GM18517 (cell line): Measurements from ENCODE around the gene GRAPL.
"Not testable (repeated sequence)": the region's sequence is repeated elsewhere in the genome, so short reads cannot be mapped to it uniquely, and the experiment has no call there.

Experiments
- ATAC-seq: cut with Tn5 transposase; IDR thresholded peaks from one replicate; pipeline ENCODE4 v1.9.1; 2021; ENCODE audit warnings: mild to moderate bottlenecking, moderate library complexity; ENCODE audit not compliant: unreplicated experiment

Gene GRAPL

DNA sequence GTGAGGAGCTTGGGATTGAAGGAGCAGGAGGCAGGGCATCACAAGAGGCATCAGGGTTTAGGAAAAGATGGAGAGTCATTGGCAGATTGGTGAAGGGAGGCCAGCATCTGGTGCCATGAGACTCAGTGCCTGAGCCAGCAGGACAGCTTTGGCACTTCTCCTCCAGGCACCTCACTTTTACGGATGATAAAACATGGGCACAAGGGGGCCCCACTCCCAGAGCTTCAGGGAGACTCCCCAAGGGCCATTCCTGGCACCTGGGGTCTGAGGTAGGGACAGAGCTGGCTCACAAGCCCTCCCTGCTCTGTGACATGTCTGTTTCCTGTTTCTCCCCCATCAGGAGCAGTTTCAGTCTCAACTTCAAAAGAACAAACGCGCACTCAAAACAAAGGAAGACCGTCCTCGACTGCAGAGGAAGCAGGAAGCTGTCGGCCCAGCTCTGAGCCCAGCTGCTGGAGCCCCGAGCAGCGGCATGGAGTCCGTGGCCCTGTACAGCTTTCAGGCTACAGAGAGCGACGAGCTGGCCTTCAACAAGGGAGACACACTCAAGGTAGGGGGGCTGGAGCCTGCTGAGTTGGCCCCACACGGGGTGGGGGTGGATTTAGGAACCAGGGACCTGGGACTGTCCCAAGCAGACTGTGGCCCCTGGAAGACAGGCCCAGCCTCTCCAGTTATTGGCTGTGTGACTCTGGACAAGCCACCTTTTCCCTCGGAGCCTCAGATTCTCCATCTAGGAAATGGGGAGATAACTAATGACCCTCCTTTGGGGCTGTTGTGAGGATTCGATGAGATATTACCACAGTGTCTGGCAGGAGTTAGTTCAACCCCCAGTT is at the start of gene GRAPL:
Gene GRAPL, plus strand, starts transcription at position 442 of the 833 bp plus-strand sequence. Its CDS starts 31 bp downstream, at position 473.
- not testable (repeated sequence) for ATAC-seq

DNA sequence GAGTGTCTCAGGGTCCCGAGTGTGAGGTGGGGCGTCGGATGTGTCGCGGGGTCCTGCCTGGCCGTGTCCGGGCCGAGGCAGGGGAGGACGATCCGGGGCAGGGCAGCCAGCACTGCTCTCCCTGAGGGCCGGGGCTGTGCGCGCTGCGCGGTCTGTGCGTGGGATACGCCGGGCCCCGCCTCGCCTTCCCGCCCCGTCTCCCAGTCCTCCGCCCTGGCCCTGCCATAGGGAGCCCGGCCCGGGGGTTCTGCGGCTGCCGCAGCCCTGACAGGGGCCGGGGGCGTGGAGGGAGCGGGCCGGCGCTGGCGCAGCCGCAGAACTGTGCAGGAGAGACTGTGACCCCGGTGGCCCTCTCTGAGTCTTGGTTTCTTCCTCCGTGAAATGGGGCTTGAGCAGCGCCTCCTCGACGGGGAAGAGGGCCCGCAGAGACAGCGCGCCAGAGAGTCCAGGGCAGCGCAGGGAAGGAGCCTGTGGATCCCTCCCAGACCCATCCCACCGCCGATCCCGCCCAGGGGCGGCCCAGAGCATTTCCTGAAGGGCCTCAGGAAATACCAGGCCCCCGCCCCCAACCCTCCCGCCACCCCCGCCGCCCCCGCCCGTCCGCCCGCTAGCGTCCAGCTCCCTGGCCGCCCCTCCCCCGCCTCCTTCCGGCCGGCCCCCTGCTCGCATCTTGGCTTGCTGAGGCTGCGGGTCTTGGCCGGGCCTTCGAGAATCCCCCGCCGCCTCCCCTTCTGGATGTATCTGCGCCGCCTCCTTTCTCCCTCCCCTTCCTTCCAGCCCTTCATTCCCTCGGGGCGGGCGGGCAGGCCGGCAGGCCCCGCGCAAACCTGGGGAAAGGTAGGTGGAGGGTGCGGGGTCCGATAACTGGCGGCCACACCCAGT is 38.3 kb upstream of the GRAPL start:
- ATAC-seq = not testable (repeated sequence)

DNA sequence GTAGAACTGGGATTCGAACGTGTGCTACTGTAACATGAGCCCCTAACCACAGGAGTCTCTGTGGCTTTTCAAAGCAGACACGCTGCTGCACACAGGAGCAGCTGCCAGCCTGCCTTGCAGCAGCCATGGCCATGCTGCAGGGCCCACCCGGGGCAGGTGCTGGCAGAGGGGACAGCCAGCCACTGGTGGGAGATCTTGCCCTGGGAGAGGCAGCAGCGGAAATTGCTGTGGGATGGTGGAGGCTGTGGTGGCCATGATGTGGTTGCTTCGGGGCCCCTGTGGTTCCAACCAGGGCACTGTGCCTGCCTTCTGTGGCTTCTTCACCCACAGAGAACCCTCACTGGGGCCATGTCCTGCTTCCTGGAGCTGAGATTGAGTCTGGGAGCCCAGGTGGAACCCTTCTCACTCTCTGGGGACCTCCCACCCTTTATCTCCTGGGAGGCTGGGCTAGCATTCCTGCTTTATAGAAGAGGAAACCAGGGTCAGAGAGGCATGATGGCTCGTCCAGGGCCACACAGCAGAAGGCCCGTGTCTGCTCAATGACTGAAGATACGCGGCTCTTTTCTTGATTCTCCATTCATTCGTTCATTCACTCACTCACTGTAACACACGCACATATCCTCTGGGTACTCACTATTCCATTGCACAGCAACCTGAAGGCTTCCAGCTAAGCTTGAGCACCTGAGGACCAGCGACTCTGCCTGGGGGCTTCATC is 37.2 kb upstream of the GRAPL start:
- not testable (repeated sequence) for ATAC-seq

DNA sequence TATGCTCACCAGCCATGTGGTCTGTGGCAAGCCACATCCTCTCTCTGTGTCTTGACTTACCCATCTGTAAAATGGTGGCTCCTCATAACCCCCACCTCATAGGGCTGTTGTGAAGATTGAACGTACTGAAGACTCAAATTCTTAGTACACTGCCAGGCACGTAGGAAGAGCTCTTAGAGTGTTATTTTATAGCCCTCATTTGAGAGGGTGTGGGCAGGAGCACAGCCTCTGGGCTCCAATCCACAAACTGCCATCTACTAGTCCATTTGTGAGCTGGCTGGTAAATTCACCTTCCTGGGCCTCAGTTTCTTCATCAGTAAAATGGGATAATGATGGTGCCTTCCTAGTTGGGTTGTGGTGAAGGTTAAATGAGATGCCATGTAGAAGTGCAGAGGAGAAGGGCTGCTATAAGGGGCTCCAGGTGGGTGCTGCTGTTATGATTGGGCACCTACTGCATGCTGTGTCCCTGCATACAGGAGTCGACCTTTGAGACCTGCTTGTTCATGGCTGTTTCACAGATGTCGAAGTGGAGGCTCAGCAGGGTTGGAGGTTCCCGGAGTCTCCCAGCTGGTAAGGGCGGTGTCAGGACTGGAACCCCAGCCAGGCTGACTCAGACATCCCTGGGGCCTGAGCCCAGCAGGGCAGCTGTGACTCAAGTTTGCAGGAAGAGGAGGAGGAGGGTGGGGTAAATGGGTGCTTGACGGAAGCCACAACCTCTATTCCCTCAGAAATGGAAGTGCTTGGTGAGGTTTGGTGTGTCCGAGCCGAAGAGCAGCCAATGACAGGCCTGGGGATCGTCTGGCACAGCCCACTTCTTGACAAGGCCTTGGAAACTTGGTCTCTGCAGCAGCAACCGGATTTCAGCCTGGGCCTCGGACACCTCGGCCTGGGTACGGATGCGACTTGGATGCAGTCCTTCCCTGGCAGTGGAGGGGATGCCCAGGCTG is 34.4 kb upstream of the GRAPL start:
- not testable (repeated sequence) for ATAC-seq

DNA sequence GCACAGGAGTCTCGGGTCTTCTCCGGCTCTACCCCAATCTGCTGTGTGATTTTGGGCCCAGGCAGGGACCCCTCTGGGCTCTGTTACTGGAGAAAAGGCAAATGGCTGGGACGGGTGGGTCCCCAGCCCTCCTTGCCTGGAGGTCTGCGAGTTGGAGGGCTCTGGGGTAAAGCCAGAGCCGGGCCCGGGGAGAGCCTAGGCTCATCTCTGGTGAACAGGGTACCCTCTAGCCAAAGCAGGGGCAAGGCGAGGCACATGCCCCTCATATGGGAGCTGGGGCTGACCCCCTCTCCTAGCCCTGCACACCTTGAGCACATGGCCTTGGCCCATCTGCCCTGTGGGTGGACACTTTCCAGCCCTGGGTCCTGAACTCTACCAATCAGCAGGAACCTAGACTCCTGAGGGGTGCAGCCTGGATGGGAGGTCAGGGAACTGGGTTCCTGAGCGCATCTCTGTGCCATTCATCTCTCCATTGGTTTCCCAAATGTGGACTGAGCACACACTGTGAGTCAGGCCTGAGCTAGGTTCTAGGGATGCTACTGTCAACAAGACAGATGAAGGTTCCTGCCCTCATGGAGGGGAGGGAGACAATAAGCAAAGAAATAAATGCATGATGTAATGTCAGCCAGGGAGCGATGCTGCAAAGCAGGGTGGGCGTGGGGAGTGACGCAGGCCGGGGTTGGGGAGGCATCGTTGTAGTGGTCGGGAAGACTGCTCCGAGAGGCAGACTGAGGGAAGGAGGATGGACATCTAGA is 33.5 kb upstream of the GRAPL start:
- not testable (repeated sequence) for ATAC-seq

DNA sequence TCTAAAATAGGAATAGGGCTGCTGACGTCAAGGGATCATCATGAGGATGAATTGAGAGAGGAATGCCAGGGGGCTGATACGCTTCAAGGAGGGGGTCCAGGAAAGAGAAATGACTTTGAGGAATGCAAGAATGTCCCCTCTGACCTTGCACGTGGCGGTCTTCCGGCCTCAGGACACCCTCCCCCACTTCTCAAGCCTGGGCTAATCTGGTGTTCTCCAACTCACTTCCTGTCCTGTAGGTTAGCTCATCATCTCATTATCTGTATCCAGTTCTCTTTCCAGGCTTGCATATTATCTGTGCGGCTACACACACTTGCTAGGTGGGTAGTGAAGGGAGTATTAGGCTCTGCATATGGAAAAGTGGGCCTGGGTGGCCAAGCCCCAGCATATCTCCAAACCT is 18.9 kb upstream of the GRAPL start:
- ATAC-seq = not testable (repeated sequence)

DNA sequence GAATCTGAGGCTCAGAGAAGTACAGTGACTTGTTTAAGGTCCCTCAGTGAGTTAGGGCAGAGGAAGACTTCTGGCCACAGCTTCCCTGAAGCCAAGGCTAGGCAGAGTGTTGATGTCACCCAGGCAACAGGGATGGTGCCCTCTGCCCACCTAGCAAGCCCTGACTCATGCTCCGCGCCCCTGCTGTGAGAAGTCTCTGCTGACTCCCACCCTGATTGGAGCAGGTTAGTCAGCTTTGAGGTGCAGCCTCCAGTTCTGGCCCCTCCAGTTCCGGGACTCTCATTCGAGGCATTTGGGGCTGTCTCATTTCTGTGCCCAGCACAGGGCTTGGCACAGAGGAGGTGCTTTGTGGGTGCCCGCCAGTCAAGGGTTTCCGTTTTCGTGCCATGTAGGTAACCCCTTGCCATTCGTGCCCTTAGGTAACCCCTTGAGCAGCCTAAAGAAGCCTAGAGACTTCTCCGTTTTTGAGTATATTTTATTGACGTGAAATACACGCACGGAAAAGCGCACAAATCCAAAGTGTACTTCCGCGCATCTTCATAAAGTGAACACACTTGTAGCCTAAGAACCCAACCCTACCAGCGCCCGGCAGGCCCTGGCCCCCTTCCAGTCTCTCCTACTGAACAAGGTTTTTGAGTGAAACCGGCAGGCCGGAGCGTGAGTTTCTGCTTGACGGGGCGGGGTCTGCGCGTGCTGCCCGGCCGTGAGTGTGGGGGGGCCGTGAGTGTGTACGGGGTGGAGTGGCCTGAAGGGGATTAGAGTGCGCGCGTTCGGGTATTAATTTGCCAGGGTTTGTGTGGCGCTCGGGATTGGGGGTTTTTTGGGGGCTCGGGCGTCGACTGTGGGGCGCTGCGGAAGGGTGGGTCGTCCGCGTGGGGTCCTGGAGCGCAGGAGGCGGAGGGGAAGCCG is 16.9 kb upstream of the GRAPL start:
- peak; percentile 5 for ATAC-seq

DNA sequence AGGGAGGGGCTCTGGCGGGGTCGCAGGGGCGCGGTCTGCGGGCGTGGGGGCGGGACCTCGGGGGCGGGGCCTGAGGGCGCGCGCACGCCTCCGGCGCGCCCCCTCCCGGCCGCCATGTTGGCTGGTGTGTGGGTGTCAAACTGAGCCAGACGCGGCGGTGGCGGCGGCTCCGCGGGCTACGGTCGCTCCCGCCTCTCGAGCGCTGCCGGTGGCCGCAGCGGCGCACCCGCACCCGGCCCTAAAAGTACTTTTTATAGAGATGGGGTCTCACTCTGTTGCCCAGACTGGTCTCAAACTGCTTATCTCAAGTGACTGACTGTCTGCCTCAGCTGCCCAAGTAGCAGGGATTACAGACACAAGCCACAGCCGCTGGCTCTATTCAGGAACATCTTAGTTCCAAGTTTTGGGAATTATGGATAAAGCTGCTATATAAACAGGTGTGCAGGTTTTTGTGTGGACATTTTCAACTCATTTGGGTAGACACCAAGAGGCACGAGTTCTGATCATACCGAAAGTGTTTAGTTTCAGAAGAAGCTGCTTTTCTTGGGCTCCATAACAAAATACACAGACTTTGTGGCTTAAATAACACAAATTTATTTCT is 16.2 kb upstream of the GRAPL start:
- ATAC-seq = peak; percentile 76

DNA sequence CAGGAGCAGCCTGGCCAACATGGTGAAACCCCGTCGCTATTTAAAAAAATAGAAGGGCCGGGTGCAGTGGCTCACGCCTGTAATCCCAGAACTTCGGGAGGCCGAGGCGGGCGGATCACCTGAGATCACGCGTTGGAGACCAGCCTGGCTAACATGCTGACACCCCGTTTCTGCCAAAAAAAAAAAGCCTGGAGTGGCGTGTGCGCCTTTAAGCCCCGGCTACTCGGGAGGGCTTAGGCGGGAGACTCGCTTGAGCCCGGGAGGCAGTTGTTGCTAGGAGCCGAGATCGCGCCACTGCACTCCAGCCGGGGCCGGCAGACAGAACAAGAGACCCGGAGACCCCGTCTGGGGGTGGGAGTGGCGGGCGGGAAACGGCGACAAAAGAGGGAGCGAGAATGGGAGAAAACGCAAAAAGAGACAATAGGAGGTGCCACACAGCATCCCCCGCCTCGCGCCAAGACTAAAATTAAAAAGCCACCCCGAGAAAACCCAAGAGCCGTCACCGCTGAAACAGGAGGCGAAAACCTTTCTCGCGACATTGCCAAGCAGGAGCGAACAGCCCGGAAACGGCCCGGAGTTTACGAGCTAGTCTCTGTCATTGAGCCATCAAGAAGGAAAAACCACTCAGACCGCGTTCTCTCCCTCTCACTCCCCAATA is 15.5 kb upstream of the GRAPL start:
- ATAC-seq = peak; percentile 26

DNA sequence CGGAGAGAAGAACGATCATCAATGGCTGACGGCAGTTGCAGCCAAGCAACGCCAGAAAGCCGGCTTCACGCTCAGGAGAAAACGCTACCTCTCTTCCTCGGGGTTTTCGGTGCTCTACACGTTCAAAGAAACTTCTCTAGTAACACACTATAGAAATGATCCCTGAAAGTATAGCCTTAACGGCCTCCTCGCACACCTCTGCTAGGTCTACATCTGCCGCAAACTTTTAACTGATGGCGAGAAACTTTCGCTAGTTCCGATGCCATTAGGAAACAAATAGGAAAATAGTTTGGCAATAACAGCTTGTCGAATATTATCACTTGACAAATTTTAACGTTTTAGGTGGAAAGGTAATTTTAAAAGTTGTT is 14.9 kb upstream of the GRAPL start:
- not testable (repeated sequence) for ATAC-seq

DNA sequence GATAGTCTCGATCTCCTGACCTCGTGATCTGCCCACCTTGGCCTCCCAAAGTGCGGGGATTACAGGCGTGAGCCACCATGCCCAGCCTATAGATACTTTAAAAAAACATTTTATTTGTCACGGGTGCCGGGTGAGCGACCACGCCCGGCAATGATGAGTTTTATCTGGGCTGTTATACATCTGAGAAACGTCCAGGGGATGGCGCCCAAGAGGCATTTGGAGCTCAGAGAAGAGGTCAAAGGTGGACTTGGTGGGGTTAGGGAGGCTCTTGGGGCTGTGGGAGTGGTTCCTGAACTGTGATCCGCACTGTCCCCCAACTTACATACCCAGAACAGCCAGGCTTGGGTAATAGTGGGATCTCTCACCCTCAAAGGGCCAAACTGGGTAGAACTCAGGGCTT is 8.7 kb upstream of the GRAPL start:
- ATAC-seq = not testable (repeated sequence)

DNA sequence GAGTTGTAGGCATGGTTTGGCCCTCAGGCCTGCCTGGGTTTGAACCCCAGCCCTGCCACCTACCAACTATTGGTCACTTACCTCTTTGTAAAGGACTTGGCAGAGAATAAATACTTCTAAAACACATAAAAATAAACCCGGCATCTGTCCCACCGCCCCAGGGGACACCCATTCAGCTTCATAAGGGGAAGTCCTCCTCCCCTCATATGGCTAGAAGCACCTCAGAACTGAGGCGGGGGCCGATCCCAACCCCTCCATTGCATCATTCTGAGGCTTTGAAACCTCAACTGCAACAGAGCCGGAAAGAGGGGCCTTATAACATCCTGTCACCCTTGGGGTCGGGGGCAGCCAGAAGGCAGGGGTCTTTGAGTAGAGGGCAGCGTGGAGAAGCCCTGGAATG is 2.1 kb upstream of the GRAPL start:
- ATAC-seq = not testable (repeated sequence)

DNA sequence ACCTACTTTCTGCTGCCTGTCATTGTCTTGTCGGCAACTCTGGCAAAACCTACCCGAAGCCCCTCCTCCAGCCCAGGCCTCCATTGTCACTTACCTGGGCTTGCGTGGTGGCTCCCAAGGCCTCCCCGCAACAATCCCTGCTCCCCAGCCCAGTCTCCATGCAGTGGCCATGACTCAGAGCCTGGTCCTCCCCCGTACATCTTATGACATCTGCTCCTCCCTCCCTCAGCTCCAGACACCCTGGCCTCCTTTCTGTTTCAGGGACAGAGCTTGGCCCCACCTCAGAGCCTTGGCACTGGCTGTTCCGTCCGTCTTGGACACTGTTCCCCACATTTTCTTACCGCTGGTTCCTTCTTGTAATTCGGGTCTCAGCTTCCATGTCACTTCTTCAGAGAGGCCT is 2.1 kb downstream of the GRAPL start:
- not testable (repeated sequence) for ATAC-seq

DNA sequence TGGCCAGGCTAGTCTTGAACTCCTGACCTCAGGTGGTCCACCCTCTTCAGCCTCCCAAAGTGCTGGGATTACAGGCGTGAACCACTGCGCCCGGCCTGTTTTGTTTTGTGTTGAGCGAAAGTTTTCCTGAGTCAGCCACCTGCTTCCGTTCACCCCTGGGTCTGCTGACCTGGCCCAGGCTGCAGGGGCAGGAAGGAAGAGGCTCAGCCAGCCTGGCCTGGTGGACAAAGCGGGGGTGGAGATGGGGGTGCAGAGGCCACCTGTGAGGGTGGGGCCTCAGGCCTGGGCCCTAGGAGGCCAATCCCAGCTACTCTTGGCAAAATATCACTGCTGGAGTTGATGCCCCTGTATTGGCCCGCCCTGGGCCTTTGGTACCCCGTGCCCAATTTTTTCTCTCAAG is 3.7 kb downstream of the GRAPL start:
- not testable (repeated sequence) for ATAC-seq

DNA sequence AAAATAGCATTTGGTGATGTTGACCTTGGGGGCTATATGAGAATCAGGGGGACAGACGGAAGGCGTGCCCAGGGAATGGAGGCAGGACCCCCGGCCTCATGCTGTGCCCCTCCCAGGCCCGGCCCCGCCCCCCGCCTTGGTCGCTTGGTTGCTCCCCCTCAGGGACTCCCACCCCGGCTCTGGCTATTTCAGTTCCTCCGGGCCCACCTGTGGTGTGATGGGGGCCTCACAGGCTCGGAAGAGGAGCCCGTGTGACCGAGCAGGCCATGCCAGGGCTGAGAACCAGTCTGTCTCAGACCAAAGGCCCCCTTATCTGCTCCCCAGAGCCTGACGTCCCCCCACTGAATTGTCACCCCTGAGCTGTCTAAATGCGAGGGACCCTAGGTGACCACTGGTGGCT is 4.4 kb downstream of the GRAPL start:
- not testable (repeated sequence) for ATAC-seq

DNA sequence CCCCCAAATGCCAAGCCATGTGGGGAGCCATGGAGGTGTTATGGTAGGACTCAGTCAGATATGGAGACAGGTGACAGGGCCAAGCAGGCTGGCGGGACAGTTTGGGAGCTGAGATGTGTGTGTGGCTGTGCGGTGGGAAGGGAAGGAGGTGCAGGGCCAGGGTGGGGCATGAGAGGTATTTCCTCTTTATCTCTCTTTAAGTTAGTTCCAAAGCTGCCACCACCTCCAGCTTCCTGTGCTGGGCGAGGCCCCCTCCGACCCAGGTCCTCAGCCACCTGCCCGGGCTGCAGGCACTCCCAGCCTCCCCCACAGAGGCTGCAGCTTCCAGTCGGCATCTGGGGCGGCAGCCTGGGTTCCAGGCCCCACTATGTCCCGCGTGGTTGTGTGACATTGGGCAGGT is 6.4 kb downstream of the GRAPL start:
- ATAC-seq = not testable (repeated sequence)

DNA sequence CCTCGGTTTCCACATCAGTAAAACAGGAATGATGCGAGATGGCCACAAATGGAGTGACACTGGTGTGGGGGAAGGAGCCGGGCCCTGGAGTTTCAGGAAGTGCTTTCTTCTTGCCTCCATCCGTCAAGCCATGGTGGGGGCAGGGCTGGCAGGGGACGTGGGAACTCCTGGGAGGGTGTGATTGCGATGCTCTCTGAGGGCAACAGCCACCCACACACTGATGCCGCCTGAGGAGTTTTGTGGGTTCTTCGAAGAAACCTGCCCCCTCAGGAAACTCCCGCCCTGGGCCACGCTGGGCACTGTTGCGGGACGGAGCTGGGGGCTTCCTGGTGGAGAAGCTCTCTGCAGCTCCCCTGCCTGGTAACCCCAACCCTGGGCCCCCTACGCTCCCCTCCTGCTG is 8.0 kb downstream of the GRAPL start:
- ATAC-seq = not testable (repeated sequence)
